Measurements from ENCODE around the gene ELF3. TPM values are rescaled to one million over a fixed set of nuclear protein-coding genes. Genes with fewer than 3 reads are reported as not detected.

ELF3 gene
- total and polyA plus RNA-seq, 2 of the 13 experiments (the other 11 are each of a cell fraction or from before 2014, with no cell fraction given): 11.5 to 55.1 TPM

GRCh38 chr1:202010180-202011015, at the start of gene ELF3 (continued):
- 0 out of 2 replicates have a peak, but pooled peaks have one; percentile 53 for TF ChIP-seq ZNF264 (CRISPR knock-in tag; IDR thresholded peaks at IDR 0.05)
- no peak for TF ChIP-seq CENPT (CRISPR knock-in tag; IDR thresholded peaks at IDR 0.05; ENCODE audit: low read depth)
- TF ChIP-seq HNF1A (IDR thresholded peaks at IDR 0.05; ENCODE audit: low read depth): peak; percentile 92
- peak; percentile 98 for TF ChIP-seq HNF1A (CRISPR knock-in tag; IDR thresholded peaks at IDR 0.05; ENCODE audit: borderline replicate concordance)
- TF ChIP-seq ZMAT3 (CRISPR knock-in tag; conservative IDR thresholded peaks at IDR 0.05): no peak
- no peak for TF ChIP-seq YEATS4 (CRISPR knock-in tag; IDR thresholded peaks at IDR 0.05; ENCODE audit: borderline replicate concordance)
- no peak for TF ChIP-seq GABPA (IDR thresholded peaks at IDR 0.05; ENCODE audit: low read depth, low read length)
- TF ChIP-seq GABPA (CRISPR knock-in tag; IDR thresholded peaks at IDR 0.05; ENCODE audit: low read depth): peak; percentile 37; the same call in 1 of the 2 replicates
- peak; percentile 52 for TF ChIP-seq ARID3A (IDR thresholded peaks at IDR 0.05; ENCODE audit: low read depth, low read length)
- no peak for TF ChIP-seq SMAD3 (CRISPR knock-in tag; IDR thresholded peaks at IDR 0.05)
- TF ChIP-seq ZNF724P (CRISPR knock-in tag; IDR thresholded peaks at IDR 0.05; ENCODE audit: borderline replicate concordance): peak; percentile 13; the same call in 1 of the 2 replicates
- TF ChIP-seq ZNF430 (CRISPR knock-in tag; IDR thresholded peaks at IDR 0.05): no peak
- peak; percentile 80; the same call in 1 of the 2 replicates for TF ChIP-seq ZNF790 (CRISPR knock-in tag; IDR thresholded peaks at IDR 0.05; ENCODE audit: borderline replicate concordance)
- 0 out of 2 replicates have a peak, but pooled peaks have one; percentile 49 for TF ChIP-seq ZNF224 (CRISPR knock-in tag; IDR thresholded peaks at IDR 0.05)
- TF ChIP-seq ZNF672 (CRISPR knock-in tag; IDR thresholded peaks at IDR 0.05): no peak
- 0 out of 2 replicates have a peak, but pooled peaks have one; percentile 8 for TF ChIP-seq HHEX (CRISPR knock-in tag; IDR thresholded peaks at IDR 0.05)
- peak; percentile 92 for TF ChIP-seq ZNF772 (CRISPR knock-in tag; IDR thresholded peaks at IDR 0.05)
- peak; percentile 66; the same call in 1 of the 2 replicates for TF ChIP-seq NFKB2 (CRISPR knock-in tag; IDR thresholded peaks at IDR 0.05; ENCODE audit: borderline replicate concordance)
- no peak for TF ChIP-seq ZNF75D (CRISPR knock-in tag; IDR thresholded peaks at IDR 0.05; ENCODE audit: borderline replicate concordance)
